Lung (tissue), 12 donors: Measurements from ENCODE around the gene RFX3. TPM values are rescaled to one million over a fixed set of nuclear protein-coding genes. Genes with fewer than 3 reads are reported as not detected.

Experiments
- ATAC-seq: fragments of 200-7000 bp; cut with Tn5 transposase; one replicate; pipeline ENCODE4 v1.9.1; 2020; ENCODE audit warnings: moderate number of reproducible peaks; ENCODE audit not compliant: insufficient read depth, low FRiP score
- DNase-seq, 3 donors: peaks; one replicate each; pipeline ENCODE4 v3.0.0-alpha.2; 2013 to 2017
- H3K27ac ChIP-seq, 2 donors: one replicate each; pipeline ENCODE4 v1.5.1; 2013; ENCODE audit warnings: mild to moderate bottlenecking in 2 of 2, moderate library complexity in 2 of 2, control low read depth in 1 of 2, inconsistent platforms in 1 of 2, low read depth in 1 of 2, low read length in 1 of 2
- H3K27me3 ChIP-seq, 3 donors: one replicate each; pipeline ENCODE4 v1.5.1; 2013; ENCODE audit warnings: low read length in 2 of 3; ENCODE audit not compliant: control insufficient read depth in 3 of 3, insufficient read depth in 3 of 3
- H3K36me3 ChIP-seq, 4 donors: one replicate each; pipeline ENCODE4 v1.5.1; 2013; ENCODE audit warnings: low read length in 4 of 4, mild to moderate bottlenecking in 1 of 4, moderate library complexity in 1 of 4; ENCODE audit not compliant: control insufficient read depth in 4 of 4, insufficient read depth in 4 of 4
- H3K4me1 ChIP-seq, 5 donors: one replicate each; pipeline ENCODE4 v1.5.1; 2013; ENCODE audit warnings: low read length in 5 of 5, mild to moderate bottlenecking in 2 of 5, moderate library complexity in 1 of 5; ENCODE audit not compliant: control insufficient read depth in 5 of 5, insufficient read depth in 5 of 5
- H3K4me3 ChIP-seq: one replicate; pipeline ENCODE4 v1.5.1; 2013; ENCODE audit warnings: mild to moderate bottlenecking, control low read depth, moderate library complexity
- H3K9ac ChIP-seq, 2 donors: one replicate each; pipeline ENCODE4 v1.5.1; 2013; ENCODE audit warnings: low read length in 2 of 2, control low read depth in 1 of 2; ENCODE audit not compliant: insufficient read depth in 1 of 2
- H3K9me3 ChIP-seq, 4 donors: one replicate each; pipeline ENCODE4 v1.5.1; 2013; ENCODE audit warnings: low read length in 3 of 4, mild to moderate bottlenecking in 1 of 4, moderate library complexity in 1 of 4; ENCODE audit not compliant: control insufficient read depth in 4 of 4, insufficient read depth in 3 of 4
- WGBS, 2 donors: extraction: QIAGEN DNeasy Blood & Tissue Kit; methylation state at CpG; one replicate each; pipeline ENCODE4 v1.1.7; 2013; 5-methylcytosine and 5-hydroxymethylcytosine counted together
- polyA plus RNA-seq, 2 donors: library from polyadenylated mRNA; stranded (reverse); fragments of 200-250 nt; gene quantifications; one replicate each; pipeline ENCODE4 v1.2.1, GENCODE V29; 2013
- total RNA-seq, 2 donors: library from RNA; depleted of rRNA in 1 of 2; stranded (reverse); fragments of >200 nt in 1 of 2; gene quantifications; one replicate each; pipeline ENCODE4 v1.2.1, GENCODE V29; 2014 to 2021
- TF ChIP-seq, protein P1 (sequence below): IDR thresholded peaks from 2 replicates; pipeline ENCODE4 v1.5.1; 2012; ENCODE audit warnings: mild to moderate bottlenecking; ENCODE audit errors: control extremely low read depth, extremely low read depth
- donor health status: control.
- donor health status: control.
- donor health status: Bipolar disorder and iron deficiency.
- donor health status: healthy.
- donor health status: DM: yes; HTN: yes; CAD: no.

The RFX3 gene
- total and polyA plus RNA-seq, 4 donors, result 3.3 to 45.8 (median 14.0) TPM

DNA sequence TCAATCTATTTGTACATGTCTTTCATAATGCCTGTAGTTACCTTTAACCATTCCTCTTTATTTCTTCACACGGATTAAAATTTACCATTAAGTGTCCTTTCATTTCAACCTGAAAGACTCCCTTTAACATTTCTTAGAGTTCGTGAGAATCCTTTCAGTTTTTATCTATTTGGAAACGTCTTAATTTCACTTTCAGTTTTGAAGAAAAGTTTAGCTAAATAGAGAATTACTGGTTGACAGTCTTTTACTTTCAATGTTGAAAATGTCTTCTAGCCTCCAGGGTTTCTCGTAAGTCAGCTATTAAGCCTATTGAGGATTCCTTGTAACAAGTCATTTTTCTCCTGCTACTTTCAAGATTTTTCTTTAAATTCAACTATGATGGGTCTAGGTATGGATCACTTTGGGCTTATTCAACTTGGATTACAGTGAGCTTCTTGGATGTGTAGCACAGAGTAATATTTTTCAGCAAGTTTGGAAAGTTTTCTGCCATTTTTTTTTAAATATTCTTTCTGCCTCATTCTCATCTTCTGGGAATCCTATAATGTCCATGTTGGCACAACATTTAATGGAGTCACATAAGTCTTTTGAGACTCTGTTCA is 48.5 kb downstream of the RFX3 start:
- Histone ChIP-seq H3K9ac (no peak overlapping the region), H3K36me3 (peaks cover 0 to 5% (median 3%) of the 10 kb centered on the region in 4 donors), H3K27me3 (no peaks in the 10 kb centered on the region), H3K9me3 (peaks cover 0 to 3% (median 0%) of the 10 kb centered on the region in 4 donors), H3K27ac (no peak overlapping the region), H3K4me1 (peaks cover 0 to 4% (median 0%) of the 10 kb centered on the region in 5 donors), H3K4me3 (no peak overlapping the region)
- DNase-seq (no peak), ATAC-seq (no peak)
- TF ChIP-seq, protein P1, sequence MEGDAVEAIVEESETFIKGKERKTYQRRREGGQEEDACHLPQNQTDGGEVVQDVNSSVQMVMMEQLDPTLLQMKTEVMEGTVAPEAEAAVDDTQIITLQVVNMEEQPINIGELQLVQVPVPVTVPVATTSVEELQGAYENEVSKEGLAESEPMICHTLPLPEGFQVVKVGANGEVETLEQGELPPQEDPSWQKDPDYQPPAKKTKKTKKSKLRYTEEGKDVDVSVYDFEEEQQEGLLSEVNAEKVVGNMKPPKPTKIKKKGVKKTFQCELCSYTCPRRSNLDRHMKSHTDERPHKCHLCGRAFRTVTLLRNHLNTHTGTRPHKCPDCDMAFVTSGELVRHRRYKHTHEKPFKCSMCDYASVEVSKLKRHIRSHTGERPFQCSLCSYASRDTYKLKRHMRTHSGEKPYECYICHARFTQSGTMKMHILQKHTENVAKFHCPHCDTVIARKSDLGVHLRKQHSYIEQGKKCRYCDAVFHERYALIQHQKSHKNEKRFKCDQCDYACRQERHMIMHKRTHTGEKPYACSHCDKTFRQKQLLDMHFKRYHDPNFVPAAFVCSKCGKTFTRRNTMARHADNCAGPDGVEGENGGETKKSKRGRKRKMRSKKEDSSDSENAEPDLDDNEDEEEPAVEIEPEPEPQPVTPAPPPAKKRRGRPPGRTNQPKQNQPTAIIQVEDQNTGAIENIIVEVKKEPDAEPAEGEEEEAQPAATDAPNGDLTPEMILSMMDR, result no peak
- WGBS, 2 donors, result 68 to 81% methylated on average over 4 of the region's 4 CpGs

DNA sequence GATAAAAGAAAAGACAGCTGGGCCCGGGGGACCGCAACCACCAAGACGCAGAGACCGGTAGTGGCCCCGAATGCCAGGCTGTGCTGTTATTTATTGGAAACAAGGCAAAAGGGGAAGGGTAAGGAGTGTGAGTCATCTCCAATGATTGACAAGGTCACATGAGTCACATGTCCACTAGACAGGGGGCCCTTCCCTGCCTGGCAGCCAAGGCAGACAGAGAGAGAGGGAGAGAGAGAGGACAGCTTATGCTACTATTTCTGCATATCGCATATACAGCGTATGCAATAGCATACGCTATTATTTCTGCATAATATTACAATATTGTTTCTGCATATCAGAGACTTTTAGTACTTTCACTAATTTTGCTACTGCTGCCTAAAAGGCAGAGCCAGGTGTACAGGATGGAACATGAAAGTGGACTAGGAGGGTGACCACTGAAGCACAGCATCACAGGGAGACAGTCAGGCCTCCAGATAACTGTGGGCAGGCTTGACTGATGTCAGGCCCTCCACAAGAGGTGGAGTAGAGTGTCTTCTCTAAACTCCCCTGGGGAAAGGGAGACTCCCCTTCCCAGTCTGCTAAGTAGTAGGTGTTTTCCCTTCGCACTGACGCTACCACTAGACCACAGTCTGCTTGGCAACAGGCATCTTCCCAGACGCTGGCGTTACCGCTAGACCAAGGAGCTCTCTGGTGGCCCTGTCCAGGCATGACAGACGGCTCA is 50.3 kb downstream of the RFX3 start:
- Histone ChIP-seq H3K4me3 (no peak overlapping the region), H3K36me3 (peaks cover 0 to 5% (median 3%) of the 10 kb centered on the region in 4 donors), H3K4me1 (peaks cover 0 to 4% (median 0%) of the 10 kb centered on the region in 5 donors), H3K9ac (no peak overlapping the region), H3K27me3 (no peaks in the 10 kb centered on the region), H3K27ac (no peak overlapping the region), H3K9me3 (peaks cover 0 to 3% (median 0%) of the 10 kb centered on the region in 4 donors)
- ATAC-seq (no peak), DNase-seq (no peak)
- TF ChIP-seq, protein P1, result no peak
- WGBS, 2 donors, result 88 to 91% methylated on average over 14 of the region's 14 CpGs

DNA sequence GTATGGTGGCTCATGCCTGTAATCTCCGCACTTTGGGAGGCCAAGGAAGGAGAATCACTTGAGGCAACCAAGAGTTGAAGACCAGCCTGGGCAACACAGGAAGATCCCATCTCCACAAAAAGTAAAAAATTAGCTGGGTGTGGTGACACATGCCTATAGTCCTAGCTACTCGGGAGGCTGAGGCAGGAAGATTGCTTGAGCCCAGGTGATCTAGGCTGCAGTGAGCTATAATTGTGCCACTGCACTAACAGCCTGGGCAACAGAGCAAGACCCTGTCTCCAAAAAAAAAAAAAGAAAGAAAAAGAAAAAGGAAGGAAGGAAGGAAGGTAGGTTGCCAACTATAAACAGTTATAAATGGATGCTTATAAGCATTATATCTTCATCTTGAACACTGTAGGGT is 51.0 kb downstream of the RFX3 start:
- H3K4me1 ChIP-seq, result peaks cover 0 to 4% (median 0%) of the 10 kb centered on the region in 5 donors
- peaks cover 0 to 5% (median 1%) of the 10 kb centered on the region in 4 donors for H3K36me3 ChIP-seq
- peaks cover 0 to 3% (median 0%) of the 10 kb centered on the region in 4 donors for H3K9me3 ChIP-seq
- WGBS, 2 donors, result 93 to 94% methylated on average over 2 of the region's 2 CpGs
- no peak for DNase-seq
- TF ChIP-seq, protein P1, result no peak
- no peak overlapping the region for H3K27ac ChIP-seq
- no peak for ATAC-seq
- no peak overlapping the region for H3K4me3 ChIP-seq
- H3K9ac ChIP-seq, result no peak overlapping the region
- no peaks in the 10 kb centered on the region for H3K27me3 ChIP-seq
